Astrocyte of the spinal cord (primary cell): ENCODE data around the gene ALDH1L2.

ENCODE experiments used
- DNase-seq: peaks from one replicate; pipeline ENCODE4 v3.0.0; 2011; ENCODE audit warnings: low read depth, low spot score
- H3K4me3 ChIP-seq: 2 replicates; pipeline ENCODE4 v1.5.1; 2011; ENCODE audit warnings: low read depth, mild to moderate bottlenecking, low read length, moderate library complexity
- CTCF ChIP-seq: IDR thresholded peaks from 2 replicates; pipeline ENCODE4 v1.5.1; 2012; ENCODE audit warnings: low read depth, mild to moderate bottlenecking, low read length, inconsistent platforms
- in situ Hi-C: cut with HindIII; loops from 2 replicates; pipeline ENCODE4 v1.10.0; 2017; ENCODE audit warnings: low sequenced_read_pairs

ALDH1L2 gene

GRCh38 chr12:104976703-104977102, 107.6 kb downstream of the ALDH1L2 start:
- no peak for DNase-seq
- in situ Hi-C loops, result no loop called here
- peak; percentile 16 for TF ChIP-seq CTCF
- H3K4me3 ChIP-seq, result no peak overlapping the region

GRCh38 chr12:104975587-104976343, 108.5 kb downstream of the ALDH1L2 start:
- H3K4me3 ChIP-seq, result no peak overlapping the region
- peak; percentile 33 for DNase-seq
- in situ Hi-C loops, result no loop called here
- TF ChIP-seq CTCF, result no peak

GRCh38 chr12:104974626-104975290, 109.5 kb downstream of the ALDH1L2 start:
- in situ Hi-C loops, result no loop called here
- no peak overlapping the region for H3K4me3 ChIP-seq
- no peak for DNase-seq
- no peak for TF ChIP-seq CTCF

- H3K4me3 ChIP-seq, result no peak overlapping the region
- in situ Hi-C loops, result no loop called here
- no peak for TF ChIP-seq CTCF
- no peak for DNase-seq
These were observed 111.0 kb downstream of the ALDH1L2 start for GRCh38 chr12:104973250-104973649.

- H3K4me3 ChIP-seq, result no peak overlapping the region
- DNase-seq, result no peak
- no peak for TF ChIP-seq CTCF
- in situ Hi-C loops, result no loop called here
These were observed 113.0 kb downstream of the ALDH1L2 start for GRCh38 chr12:104971306-104971705.
